Measurements from ENCODE around the gene EFCAB11.

DNA sequence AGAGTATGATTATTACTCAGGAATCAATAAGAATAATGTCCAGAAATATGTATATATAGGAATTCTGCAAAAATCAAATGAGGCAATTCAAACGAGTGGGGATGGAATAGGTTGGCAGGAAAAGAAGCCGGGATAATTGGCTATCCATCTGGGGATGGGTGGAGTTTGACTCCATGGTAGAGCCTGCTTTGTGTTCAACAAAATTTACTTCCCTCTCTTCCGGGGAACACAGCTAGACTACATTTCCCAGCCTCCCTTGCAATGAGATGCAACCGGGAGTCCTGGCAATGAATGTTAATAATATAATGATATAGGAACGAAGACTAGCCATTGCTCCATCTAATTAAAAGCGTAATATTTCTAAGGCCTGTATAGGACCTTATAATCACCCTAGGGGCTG is 146.6 kb downstream of the EFCAB11 start:
- TF ChIP-seq, protein P1, sequence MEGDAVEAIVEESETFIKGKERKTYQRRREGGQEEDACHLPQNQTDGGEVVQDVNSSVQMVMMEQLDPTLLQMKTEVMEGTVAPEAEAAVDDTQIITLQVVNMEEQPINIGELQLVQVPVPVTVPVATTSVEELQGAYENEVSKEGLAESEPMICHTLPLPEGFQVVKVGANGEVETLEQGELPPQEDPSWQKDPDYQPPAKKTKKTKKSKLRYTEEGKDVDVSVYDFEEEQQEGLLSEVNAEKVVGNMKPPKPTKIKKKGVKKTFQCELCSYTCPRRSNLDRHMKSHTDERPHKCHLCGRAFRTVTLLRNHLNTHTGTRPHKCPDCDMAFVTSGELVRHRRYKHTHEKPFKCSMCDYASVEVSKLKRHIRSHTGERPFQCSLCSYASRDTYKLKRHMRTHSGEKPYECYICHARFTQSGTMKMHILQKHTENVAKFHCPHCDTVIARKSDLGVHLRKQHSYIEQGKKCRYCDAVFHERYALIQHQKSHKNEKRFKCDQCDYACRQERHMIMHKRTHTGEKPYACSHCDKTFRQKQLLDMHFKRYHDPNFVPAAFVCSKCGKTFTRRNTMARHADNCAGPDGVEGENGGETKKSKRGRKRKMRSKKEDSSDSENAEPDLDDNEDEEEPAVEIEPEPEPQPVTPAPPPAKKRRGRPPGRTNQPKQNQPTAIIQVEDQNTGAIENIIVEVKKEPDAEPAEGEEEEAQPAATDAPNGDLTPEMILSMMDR (IDR thresholded peaks at IDR 0.05) = no peak
- no peak for TF ChIP-seq EZH2 (IDR thresholded peaks at IDR 0.05; ENCODE audit: borderline replicate concordance, insufficient read depth, low read depth, low read length, poor library complexity, severe bottlenecking)

Measured in B cell (primary cell).